ENCODE results near the gene LIPG.

DNA sequence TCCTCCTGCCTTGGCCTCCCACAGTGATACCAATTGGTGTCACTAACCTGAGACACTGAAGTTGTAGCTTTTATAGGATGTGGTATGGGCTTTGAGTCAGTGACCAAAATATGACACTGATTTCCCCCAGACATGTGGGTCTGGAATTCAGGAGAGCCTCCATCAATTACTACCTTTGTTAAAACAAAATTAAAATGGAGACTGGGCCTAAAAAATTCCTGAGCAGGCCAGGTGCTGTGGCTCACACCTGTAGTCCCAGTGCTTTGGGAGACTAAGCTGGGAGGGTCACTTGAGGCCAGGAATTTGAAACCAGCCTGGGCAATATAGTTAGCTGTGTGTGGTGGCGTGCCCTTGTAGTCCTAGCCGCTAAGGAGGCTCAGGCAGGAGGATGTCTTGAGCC, 36.9 kb upstream of the LIPG start:
- TF ChIP-seq, protein P1, sequence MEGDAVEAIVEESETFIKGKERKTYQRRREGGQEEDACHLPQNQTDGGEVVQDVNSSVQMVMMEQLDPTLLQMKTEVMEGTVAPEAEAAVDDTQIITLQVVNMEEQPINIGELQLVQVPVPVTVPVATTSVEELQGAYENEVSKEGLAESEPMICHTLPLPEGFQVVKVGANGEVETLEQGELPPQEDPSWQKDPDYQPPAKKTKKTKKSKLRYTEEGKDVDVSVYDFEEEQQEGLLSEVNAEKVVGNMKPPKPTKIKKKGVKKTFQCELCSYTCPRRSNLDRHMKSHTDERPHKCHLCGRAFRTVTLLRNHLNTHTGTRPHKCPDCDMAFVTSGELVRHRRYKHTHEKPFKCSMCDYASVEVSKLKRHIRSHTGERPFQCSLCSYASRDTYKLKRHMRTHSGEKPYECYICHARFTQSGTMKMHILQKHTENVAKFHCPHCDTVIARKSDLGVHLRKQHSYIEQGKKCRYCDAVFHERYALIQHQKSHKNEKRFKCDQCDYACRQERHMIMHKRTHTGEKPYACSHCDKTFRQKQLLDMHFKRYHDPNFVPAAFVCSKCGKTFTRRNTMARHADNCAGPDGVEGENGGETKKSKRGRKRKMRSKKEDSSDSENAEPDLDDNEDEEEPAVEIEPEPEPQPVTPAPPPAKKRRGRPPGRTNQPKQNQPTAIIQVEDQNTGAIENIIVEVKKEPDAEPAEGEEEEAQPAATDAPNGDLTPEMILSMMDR (IDR thresholded peaks at IDR 0.05) = no peak
- no peak for TF ChIP-seq POLR2A (IDR thresholded peaks at IDR 0.05)
